ENCODE measurements around the gene URGCP. TPM values are rescaled to one million over a fixed set of nuclear protein-coding genes. Genes with fewer than 3 reads are reported as not detected.

The URGCP gene
- total RNA-seq, 1 experiment from 2014 or later = 28.0 TPM

DNA sequence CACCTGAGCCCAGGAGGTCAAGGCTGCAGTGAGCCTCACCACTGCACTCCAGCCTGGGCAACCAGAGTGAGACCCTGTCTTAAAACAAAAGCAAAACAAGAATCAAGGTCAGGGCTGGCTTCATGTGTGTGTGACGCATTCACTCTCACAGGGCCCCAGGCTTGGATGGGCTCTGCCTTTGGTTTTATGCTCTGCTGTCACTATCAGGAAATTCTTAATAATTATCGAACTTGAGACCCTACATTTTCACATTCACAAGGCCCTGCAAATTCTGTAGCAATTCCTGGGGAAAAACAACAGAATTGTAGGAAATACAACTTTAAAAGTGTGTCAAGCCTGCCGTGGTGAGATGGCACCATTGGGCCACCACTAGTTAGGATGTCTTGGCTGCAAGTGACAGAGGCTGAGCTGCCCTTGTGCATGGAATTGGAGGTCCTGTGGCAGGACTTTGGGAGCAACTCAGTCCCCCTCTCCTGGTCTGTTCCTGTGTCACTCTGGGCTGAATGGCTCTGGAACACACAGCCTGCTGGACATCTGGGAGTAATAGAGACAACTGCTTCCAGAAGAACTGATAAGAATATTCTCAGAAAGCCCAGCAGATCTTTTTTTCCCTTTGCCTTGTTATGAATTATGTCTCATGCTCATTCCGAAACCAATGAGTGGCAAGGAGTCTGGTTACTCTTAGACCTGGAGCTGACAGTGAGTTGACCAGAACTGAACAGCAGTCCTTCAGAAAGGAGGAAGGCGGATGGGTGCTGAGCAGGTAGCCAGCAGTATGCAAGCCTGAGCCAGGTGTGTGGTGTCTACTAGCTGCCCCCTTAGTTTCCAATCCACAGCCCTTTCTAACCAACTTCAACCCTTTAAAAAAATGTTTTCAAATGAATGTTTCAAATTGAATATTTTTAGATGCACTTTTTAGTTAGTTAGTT lies 23.4 kb upstream of the URGCP start:
- H3K9ac ChIP-seq (ENCODE audit: low read length) = no peak overlapping the region
- peaks cover 0 to 4% of the 10 kb centered on the region in 2 experiments; a peak in 1 of 4 replicates for H3K9me3 ChIP-seq (ENCODE audit: control insufficient read depth in 1 of 2, insufficient read depth in 1 of 2, low read depth in 1 of 2, low read length in 2 of 2)
- no TSS peak for BruUV-seq (replicated peaks)
- H3K4me3 ChIP-seq (replicated peaks in 1 of 2; ENCODE audit: low read depth in 1 of 2, low read length in 2 of 2) = no peak overlapping the region
- H3K9me2 ChIP-seq (ENCODE audit: insufficient read depth) = no peaks in the 10 kb centered on the region
- H3K36me3 ChIP-seq (ENCODE audit: control insufficient read depth in 1 of 2, insufficient read depth in 2 of 2, low read length in 2 of 2) = no peaks in the 10 kb centered on the region
- no peak for ATAC-seq
- ChIA-PET RAD21 (ENCODE audit: low non-redundant PET in 1 of 2, low total read pairs in 2 of 2, uncharacterized antibody in 2 of 2, unreplicated experiment in 2 of 2) (no interaction called here), CTCF (no interaction called here), POLR2A (interaction anchor here (0.6 kb wide), 1 partner anchor 132 kb away, joined by 3 read pairs; no protein-coding TSS in a partner anchor)
- H3K79me2 ChIP-seq (ENCODE audit: insufficient read depth, low read length) = no peaks in the 10 kb centered on the region
- intact Hi-C loops (cut with micrococcal nuclease) = no loop called here
- no peak overlapping the region for H3K4me2 ChIP-seq (ENCODE audit: low read length)
- H4K20me1 ChIP-seq (ENCODE audit: insufficient read depth) = no peaks in the 10 kb centered on the region
- no peak overlapping the region for H2AFZ ChIP-seq (ENCODE audit: low read depth, low read length, poor library complexity, severe bottlenecking)
- H3K4me1 ChIP-seq (ENCODE audit: control insufficient read depth in 1 of 2, insufficient read depth in 2 of 2, low read length in 2 of 2) = peaks cover 5 to 20% of the 10 kb centered on the region in 2 experiments; a peak in 3 of 4 replicates
- H3K27me3 ChIP-seq (ENCODE audit: insufficient read depth, low read length) = no peaks in the 10 kb centered on the region
- no peak for TF ChIP-seq YY1 (IDR thresholded peaks at IDR 0.05; ENCODE audit: extremely low read depth, insufficient replicate concordance, low read depth, low read length)
- TF ChIP-seq POLR2A (IDR thresholded peaks at IDR 0.05; ENCODE audit: borderline replicate concordance, extremely low read depth, insufficient read depth, insufficient read length) = no peak
- no peak for TF ChIP-seq SP1 (IDR thresholded peaks at IDR 0.05; ENCODE audit: low read depth)
- TF ChIP-seq JUND (IDR thresholded peaks at IDR 0.05) = no peak
- no peak for TF ChIP-seq RAD21 (IDR thresholded peaks at IDR 0.05; ENCODE audit: low read depth)
- no peak for TF ChIP-seq EGR1 (IDR thresholded peaks at IDR 0.05; ENCODE audit: low read depth)
- TF ChIP-seq ZFX (IDR thresholded peaks at IDR 0.05) = no peak
- DNase-seq (ENCODE audit: low read depth, low spot score) = no peak
- H3K27ac ChIP-seq (ENCODE audit: low read depth, low read length) = no peak overlapping the region

DNA sequence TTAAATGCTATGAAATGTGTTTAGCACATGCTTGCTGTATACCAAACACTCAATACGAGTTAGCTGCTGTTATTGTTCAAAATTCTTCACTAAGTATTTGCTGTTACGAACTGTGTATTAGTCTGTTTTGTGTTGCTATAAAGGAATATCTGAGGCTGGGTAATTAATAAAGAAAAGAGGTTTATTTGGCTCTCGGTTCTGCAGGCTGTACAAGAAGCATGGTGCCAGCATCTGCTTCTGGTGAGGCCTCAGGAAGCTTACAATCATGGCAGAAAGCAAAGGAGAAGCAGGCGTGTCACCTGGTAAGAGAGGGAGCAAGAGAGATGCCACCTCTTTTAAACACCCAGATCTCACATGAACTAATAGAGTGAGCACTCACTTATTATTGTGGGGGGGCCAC lies 21.4 kb upstream of the URGCP start:
- Histone ChIP-seq H3K36me3 (ENCODE audit: control insufficient read depth in 1 of 2, insufficient read depth in 2 of 2, low read length in 2 of 2) (no peaks in the 10 kb centered on the region), H3K4me2 (ENCODE audit: low read length) (no peak overlapping the region; the same call in 1 of the 2 replicates), H3K9me2 (ENCODE audit: insufficient read depth) (no peaks in the 10 kb centered on the region), H3K4me1 (ENCODE audit: control insufficient read depth in 1 of 2, insufficient read depth in 2 of 2, low read length in 2 of 2) (peaks cover 5 to 20% of the 10 kb centered on the region in 2 experiments; a peak in 3 of 4 replicates), H3K9ac (ENCODE audit: low read length) (no peak overlapping the region), H4K20me1 (ENCODE audit: insufficient read depth) (no peaks in the 10 kb centered on the region), H3K4me3 (replicated peaks in 1 of 2; ENCODE audit: low read depth in 1 of 2, low read length in 2 of 2) (no peak overlapping the region), H3K79me2 (ENCODE audit: insufficient read depth, low read length) (no peaks in the 10 kb centered on the region), H3K27ac (ENCODE audit: low read depth, low read length) (no peak overlapping the region), H3K27me3 (ENCODE audit: insufficient read depth, low read length) (no peaks in the 10 kb centered on the region), H3K9me3 (ENCODE audit: control insufficient read depth in 1 of 2, insufficient read depth in 1 of 2, low read depth in 1 of 2, low read length in 2 of 2) (peaks cover 0 to 4% of the 10 kb centered on the region in 2 experiments; a peak in 1 of 4 replicates), H2AFZ (ENCODE audit: low read depth, low read length, poor library complexity, severe bottlenecking) (no peak overlapping the region)
- DNase-seq (ENCODE audit: low read depth, low spot score) (no peak), ATAC-seq (no peak)
- ChIA-PET POLR2A (no interaction called here), RAD21 (ENCODE audit: low non-redundant PET in 1 of 2, low total read pairs in 2 of 2, uncharacterized antibody in 2 of 2, unreplicated experiment in 2 of 2) (interaction anchor here in 1 of 2 experiments (0.6 kb wide), 1 partner anchor 80 kb away, joined by 3 read pairs; no protein-coding TSS in a partner anchor), CTCF (no interaction called here)
- no TSS peak for BruUV-seq (replicated peaks)
- intact Hi-C loops (cut with micrococcal nuclease) = no loop called here
- TF ChIP-seq, protein P1, sequence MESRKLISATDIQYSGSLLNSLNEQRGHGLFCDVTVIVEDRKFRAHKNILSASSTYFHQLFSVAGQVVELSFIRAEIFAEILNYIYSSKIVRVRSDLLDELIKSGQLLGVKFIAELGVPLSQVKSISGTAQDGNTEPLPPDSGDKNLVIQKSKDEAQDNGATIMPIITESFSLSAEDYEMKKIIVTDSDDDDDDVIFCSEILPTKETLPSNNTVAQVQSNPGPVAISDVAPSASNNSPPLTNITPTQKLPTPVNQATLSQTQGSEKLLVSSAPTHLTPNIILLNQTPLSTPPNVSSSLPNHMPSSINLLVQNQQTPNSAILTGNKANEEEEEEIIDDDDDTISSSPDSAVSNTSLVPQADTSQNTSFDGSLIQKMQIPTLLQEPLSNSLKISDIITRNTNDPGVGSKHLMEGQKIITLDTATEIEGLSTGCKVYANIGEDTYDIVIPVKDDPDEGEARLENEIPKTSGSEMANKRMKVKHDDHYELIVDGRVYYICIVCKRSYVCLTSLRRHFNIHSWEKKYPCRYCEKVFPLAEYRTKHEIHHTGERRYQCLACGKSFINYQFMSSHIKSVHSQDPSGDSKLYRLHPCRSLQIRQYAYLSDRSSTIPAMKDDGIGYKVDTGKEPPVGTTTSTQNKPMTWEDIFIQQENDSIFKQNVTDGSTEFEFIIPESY (IDR thresholded peaks at IDR 0.05; ENCODE audit: extremely low read depth, insufficient replicate concordance, low read length) = no peak
- TF ChIP-seq ZFX (IDR thresholded peaks at IDR 0.05) (no peak), CEBPB (IDR thresholded peaks at IDR 0.05; ENCODE audit: low read depth) (no peak), CBX3 (IDR thresholded peaks at IDR 0.05; ENCODE audit: low read depth) (no peak), ZNF274 (IDR thresholded peaks at IDR 0.05; ENCODE audit: low read depth, low read length) (no peak), RAD21 (IDR thresholded peaks at IDR 0.05; ENCODE audit: low read depth) (no peak), JUND (IDR thresholded peaks at IDR 0.05) (no peak), SP1 (IDR thresholded peaks at IDR 0.05; ENCODE audit: low read depth) (no peak), EZH2 (IDR thresholded peaks at IDR 0.05) (no peak), ELF1 (IDR thresholded peaks at IDR 0.05; ENCODE audit: borderline replicate concordance, low read depth) (no peak)
- TF ChIP-seq, protein P2, sequence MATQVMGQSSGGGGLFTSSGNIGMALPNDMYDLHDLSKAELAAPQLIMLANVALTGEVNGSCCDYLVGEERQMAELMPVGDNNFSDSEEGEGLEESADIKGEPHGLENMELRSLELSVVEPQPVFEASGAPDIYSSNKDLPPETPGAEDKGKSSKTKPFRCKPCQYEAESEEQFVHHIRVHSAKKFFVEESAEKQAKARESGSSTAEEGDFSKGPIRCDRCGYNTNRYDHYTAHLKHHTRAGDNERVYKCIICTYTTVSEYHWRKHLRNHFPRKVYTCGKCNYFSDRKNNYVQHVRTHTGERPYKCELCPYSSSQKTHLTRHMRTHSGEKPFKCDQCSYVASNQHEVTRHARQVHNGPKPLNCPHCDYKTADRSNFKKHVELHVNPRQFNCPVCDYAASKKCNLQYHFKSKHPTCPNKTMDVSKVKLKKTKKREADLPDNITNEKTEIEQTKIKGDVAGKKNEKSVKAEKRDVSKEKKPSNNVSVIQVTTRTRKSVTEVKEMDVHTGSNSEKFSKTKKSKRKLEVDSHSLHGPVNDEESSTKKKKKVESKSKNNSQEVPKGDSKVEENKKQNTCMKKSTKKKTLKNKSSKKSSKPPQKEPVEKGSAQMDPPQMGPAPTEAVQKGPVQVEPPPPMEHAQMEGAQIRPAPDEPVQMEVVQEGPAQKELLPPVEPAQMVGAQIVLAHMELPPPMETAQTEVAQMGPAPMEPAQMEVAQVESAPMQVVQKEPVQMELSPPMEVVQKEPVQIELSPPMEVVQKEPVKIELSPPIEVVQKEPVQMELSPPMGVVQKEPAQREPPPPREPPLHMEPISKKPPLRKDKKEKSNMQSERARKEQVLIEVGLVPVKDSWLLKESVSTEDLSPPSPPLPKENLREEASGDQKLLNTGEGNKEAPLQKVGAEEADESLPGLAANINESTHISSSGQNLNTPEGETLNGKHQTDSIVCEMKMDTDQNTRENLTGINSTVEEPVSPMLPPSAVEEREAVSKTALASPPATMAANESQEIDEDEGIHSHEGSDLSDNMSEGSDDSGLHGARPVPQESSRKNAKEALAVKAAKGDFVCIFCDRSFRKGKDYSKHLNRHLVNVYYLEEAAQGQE (IDR thresholded peaks at IDR 0.05; ENCODE audit: low read depth) = no peak

Measured in HCT116 (cell line).